B cell (primary cell): ENCODE results near the gene ESPN.

Source experiments
- EZH2 ChIP-seq: IDR thresholded peaks from 2 replicates; pipeline ENCODE4 v1.6.1; 2012; ENCODE audit warnings: borderline replicate concordance, low read depth, mild to moderate bottlenecking, moderate library complexity, low read length; ENCODE audit not compliant: insufficient read depth, poor library complexity, severe bottlenecking
- TF ChIP-seq, protein P1 (sequence below): fragments of 200-600 bp; IDR thresholded peaks from one replicate; pipeline ENCODE4 v1.8.0; 2022; ENCODE audit warnings: antibody characterized with exemption, mild to moderate bottlenecking

DNA sequence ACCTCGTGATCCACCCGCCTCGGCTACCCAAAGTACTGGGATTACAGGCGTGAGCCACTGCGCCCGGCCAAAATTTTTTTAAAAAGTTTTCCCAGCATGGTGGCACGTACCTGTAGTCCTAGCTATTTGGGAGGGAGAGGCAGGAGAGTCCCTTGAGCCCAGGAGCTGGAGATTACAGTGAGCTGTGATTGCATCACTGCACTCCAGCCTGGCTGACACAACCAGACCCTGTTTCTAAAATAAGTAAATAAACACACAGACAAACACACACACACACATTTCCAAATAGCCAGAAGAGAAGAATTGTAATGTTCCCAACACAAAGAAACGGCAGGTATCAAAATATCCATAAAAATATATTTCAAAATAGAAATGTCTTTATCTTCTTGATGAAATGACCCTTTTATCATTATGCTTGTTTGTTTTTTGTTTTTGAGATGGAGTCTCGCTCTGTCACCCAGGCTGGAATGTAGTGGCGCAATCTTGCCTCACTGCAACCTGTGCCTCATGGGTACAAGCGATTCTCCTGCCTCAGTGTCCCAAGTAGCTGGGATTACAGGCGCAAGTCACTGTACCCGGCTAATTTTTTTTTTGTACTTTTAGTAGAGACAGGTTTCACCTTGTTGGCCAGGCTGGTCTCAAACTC is 14.2 kb upstream of the ESPN start:
- TF ChIP-seq, protein P1, sequence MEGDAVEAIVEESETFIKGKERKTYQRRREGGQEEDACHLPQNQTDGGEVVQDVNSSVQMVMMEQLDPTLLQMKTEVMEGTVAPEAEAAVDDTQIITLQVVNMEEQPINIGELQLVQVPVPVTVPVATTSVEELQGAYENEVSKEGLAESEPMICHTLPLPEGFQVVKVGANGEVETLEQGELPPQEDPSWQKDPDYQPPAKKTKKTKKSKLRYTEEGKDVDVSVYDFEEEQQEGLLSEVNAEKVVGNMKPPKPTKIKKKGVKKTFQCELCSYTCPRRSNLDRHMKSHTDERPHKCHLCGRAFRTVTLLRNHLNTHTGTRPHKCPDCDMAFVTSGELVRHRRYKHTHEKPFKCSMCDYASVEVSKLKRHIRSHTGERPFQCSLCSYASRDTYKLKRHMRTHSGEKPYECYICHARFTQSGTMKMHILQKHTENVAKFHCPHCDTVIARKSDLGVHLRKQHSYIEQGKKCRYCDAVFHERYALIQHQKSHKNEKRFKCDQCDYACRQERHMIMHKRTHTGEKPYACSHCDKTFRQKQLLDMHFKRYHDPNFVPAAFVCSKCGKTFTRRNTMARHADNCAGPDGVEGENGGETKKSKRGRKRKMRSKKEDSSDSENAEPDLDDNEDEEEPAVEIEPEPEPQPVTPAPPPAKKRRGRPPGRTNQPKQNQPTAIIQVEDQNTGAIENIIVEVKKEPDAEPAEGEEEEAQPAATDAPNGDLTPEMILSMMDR = no peak
- no peak for TF ChIP-seq EZH2
